RWPE2 (cell line): ENCODE measurements around the gene ILK.

Experiments used
- ATAC-seq: fragments of 200-7000 bp; cut with Tn5 transposase; 3 replicates; pipeline ENCODE4 v1.9.1; 2021; ENCODE audit warnings: low read depth
- DNase-seq: peaks from one replicate; pipeline ENCODE4 v3.0.0-alpha.2; 2020; ENCODE audit warnings: low spot score
- H3K27ac ChIP-seq: fragments of 450-650 bp; 2 replicates; pipeline ENCODE4 v1.5.1; 2017; ENCODE audit warnings: mild to moderate bottlenecking; ENCODE audit not compliant: poor library complexity, severe bottlenecking
- H3K27me3 ChIP-seq: fragments of 250-450 bp; sonication (Bioruptor Pico); 2 replicates; pipeline ENCODE4 v1.5.1; 2021; ENCODE audit warnings: mild to moderate bottlenecking, moderate library complexity; ENCODE audit not compliant: insufficient read depth, poor library complexity, severe bottlenecking
- H3K36me3 ChIP-seq: fragments of 250-450 bp; sonication (Bioruptor Pico); 2 replicates; pipeline ENCODE4 v1.5.1; 2020; ENCODE audit warnings: low read depth, mild to moderate bottlenecking, moderate library complexity
- H3K4me1 ChIP-seq: fragments of 250-450 bp; sonication (Bioruptor Pico); 2 replicates; pipeline ENCODE4 v1.5.1; 2021; ENCODE audit warnings: mild to moderate bottlenecking, moderate library complexity; ENCODE audit not compliant: insufficient read depth, poor library complexity, severe bottlenecking
- H3K4me3 ChIP-seq: fragments of 250-450 bp; sonication (Bioruptor Pico); 2 replicates; pipeline ENCODE4 v1.5.1; 2021; ENCODE audit warnings: mild to moderate bottlenecking, moderate library complexity; ENCODE audit not compliant: severe bottlenecking
- H3K9me3 ChIP-seq: fragments of 250-450 bp; sonication (Bioruptor Pico); 2 replicates; pipeline ENCODE4 v1.5.1; 2021; ENCODE audit warnings: mild to moderate bottlenecking, moderate library complexity; ENCODE audit not compliant: severe bottlenecking
- TF ChIP-seq, protein P1 (sequence below): fragments of 450-650 bp; IDR thresholded peaks from one replicate; pipeline ENCODE4 v1.5.1; 2017; ENCODE audit warnings: mild to moderate bottlenecking, moderate library complexity; ENCODE audit not compliant: poor library complexity, severe bottlenecking

The ILK gene

GRCh38 chr11:6631361-6631890 is 27.9 kb downstream of the ILK start:
- H3K4me1 ChIP-seq: no peaks in the 10 kb centered on the region
- TF ChIP-seq, protein P1, sequence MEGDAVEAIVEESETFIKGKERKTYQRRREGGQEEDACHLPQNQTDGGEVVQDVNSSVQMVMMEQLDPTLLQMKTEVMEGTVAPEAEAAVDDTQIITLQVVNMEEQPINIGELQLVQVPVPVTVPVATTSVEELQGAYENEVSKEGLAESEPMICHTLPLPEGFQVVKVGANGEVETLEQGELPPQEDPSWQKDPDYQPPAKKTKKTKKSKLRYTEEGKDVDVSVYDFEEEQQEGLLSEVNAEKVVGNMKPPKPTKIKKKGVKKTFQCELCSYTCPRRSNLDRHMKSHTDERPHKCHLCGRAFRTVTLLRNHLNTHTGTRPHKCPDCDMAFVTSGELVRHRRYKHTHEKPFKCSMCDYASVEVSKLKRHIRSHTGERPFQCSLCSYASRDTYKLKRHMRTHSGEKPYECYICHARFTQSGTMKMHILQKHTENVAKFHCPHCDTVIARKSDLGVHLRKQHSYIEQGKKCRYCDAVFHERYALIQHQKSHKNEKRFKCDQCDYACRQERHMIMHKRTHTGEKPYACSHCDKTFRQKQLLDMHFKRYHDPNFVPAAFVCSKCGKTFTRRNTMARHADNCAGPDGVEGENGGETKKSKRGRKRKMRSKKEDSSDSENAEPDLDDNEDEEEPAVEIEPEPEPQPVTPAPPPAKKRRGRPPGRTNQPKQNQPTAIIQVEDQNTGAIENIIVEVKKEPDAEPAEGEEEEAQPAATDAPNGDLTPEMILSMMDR: no peak
- no peak overlapping the region for H3K27ac ChIP-seq
- no peaks in the 10 kb centered on the region for H3K36me3 ChIP-seq
- H3K9me3 ChIP-seq: no peaks in the 10 kb centered on the region
- H3K27me3 ChIP-seq: no peaks in the 10 kb centered on the region
- DNase-seq (no peak), ATAC-seq (no peak)
- no peak overlapping the region for H3K4me3 ChIP-seq

DNA sequence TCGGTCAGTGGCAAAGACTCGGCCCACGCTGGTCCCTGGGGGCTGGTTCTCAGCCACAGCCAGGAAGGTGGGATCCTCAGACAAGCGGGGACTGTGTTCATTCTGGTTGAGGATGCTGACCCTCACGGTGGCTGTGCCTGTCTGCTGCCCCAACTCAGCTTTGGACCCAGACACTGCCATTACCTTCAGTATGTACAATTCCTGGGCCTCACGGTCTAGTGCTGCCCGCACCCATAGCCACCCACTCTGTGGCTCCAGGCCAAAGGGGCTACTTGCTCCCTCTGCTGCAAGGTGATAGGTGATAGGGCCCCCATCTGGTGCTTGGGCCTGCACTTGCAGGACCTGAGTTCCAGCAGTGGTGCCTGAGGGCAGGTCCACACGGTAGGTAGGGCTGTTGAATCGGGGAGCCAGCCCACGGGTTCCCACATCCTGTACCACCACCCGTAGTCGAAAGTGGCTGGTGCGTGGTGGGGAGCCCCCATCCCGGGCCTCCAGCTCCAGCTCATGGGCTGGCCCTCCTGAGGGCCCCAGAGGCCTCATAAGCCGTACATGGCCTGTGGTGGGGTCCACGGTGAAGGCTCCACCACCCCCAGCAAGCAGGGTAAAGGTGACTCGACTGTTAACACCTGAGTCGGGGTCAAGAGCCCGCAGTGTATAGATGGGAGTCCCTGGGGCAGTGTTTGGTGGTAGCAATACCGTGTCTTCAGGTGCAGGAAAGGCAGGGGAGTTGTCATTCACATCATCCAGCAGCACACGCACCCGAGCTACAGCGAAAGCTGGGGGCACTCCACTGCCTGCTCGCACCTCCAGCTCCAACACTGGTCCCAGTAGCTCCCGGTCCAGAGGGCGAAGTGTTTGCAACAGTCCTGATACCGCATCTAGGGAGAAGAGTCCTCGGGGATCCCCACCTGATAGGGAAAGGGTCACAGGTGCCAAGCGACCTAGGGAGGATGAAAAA is 28.8 kb downstream of the ILK start:
- ATAC-seq: no peak
- TF ChIP-seq, protein P1: no peak
- H3K27ac ChIP-seq: no peak overlapping the region
- no peaks in the 10 kb centered on the region for H3K4me1 ChIP-seq
- no peak for DNase-seq
- no peaks in the 10 kb centered on the region for H3K36me3 ChIP-seq
- no peaks in the 10 kb centered on the region for H3K27me3 ChIP-seq
- no peaks in the 10 kb centered on the region for H3K9me3 ChIP-seq
- no peak overlapping the region for H3K4me3 ChIP-seq

- H3K4me3 ChIP-seq: no peak overlapping the region
- TF ChIP-seq, protein P1: no peak
- H3K27ac ChIP-seq: no peak overlapping the region
- ATAC-seq: no peak
- no peak for DNase-seq
- no peaks in the 10 kb centered on the region for H3K4me1 ChIP-seq
- no peaks in the 10 kb centered on the region for H3K36me3 ChIP-seq
- no peaks in the 10 kb centered on the region for H3K9me3 ChIP-seq
- H3K27me3 ChIP-seq: no peaks in the 10 kb centered on the region
These were observed 30.1 kb downstream of the ILK start for GRCh38 chr11:6633422-6634408.

DNA sequence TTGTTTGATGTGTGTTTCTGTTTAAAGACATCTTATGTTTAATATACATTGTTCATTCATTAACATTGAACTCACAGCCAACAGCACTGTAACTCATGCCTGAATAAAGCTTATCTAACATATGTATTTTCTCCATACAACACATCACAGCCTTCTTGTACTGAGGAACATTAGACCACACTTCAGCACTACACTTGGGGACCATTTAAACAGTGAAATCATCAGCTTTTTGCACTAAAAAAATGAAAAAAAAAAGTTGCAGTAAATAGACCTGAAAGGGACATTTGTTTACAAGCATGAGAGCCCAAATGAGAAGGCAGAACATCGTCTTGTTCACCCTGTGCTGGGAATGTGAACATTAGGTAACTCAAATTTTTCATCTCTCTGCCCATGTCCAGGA is 31.0 kb downstream of the ILK start:
- DNase-seq (no peak), ATAC-seq (no peak)
- Histone ChIP-seq H3K9me3 (no peaks in the 10 kb centered on the region), H3K27me3 (no peaks in the 10 kb centered on the region), H3K36me3 (no peaks in the 10 kb centered on the region), H3K4me1 (no peaks in the 10 kb centered on the region), H3K27ac (no peak overlapping the region), H3K4me3 (no peak overlapping the region)
- TF ChIP-seq, protein P1: no peak
